HepG2 (cell line): Measurements from ENCODE around the gene ZNF184. TPM values are rescaled to one million over a fixed set of nuclear protein-coding genes. Genes with fewer than 3 reads are reported as not detected.

Experiments
- ATF7-NPFF ChIP-seq: sonication (generic); formaldehyde crosslinking; IDR thresholded peaks from 2 replicates; pipeline ENCODE4 v1.8.1; 2023; ENCODE audit warnings: mild to moderate bottlenecking, low read depth, missing genetic modification reagents, moderate library complexity
- GTF3A ChIP-seq: sonication (generic); formaldehyde crosslinking; conservative IDR thresholded peaks from 2 replicates; pipeline ENCODE4 v1.4.0; 2020; ENCODE audit warnings: mild to moderate bottlenecking, missing genetic modification reagents
- KDM3A ChIP-seq: IDR thresholded peaks from 2 replicates; pipeline ENCODE4 v1.6.1; 2018; ENCODE audit warnings: low read depth, missing compliant biosample characterization
- NCOA2 ChIP-seq: sonication (generic); formaldehyde crosslinking; IDR thresholded peaks from 2 replicates; pipeline ENCODE4 v1.8.0; 2022; ENCODE audit warnings: inconsistent platforms
- NFE2 ChIP-seq: sonication (generic); formaldehyde crosslinking; IDR thresholded peaks from 2 replicates; pipeline ENCODE4 v1.4.0; 2020; ENCODE audit warnings: missing genetic modification reagents
- PAX8 ChIP-seq: sonication (generic); formaldehyde crosslinking; IDR thresholded peaks from 2 replicates; pipeline ENCODE4 v1.8.0; 2022; ENCODE audit warnings: mild to moderate bottlenecking, missing genetic modification reagents, borderline replicate concordance
- POLR2AphosphoS5 ChIP-seq: IDR thresholded peaks from 2 replicates; pipeline ENCODE4 v1.6.1; 2012; ENCODE audit warnings: low read depth, low read length
- SAP130 ChIP-seq: IDR thresholded peaks from 2 replicates; pipeline ENCODE4 v1.6.1; 2016; ENCODE audit warnings: low read depth
- SNAPC4 ChIP-seq: sonication (generic); formaldehyde crosslinking; IDR thresholded peaks from 2 replicates; pipeline ENCODE4 v1.4.0; 2020; ENCODE audit warnings: mild to moderate bottlenecking, missing genetic modification reagents
- SP5 ChIP-seq: IDR thresholded peaks from 2 replicates; pipeline ENCODE4 v1.6.1; 2016; ENCODE audit warnings: low read depth, borderline replicate concordance
- SRF ChIP-seq: IDR thresholded peaks from 2 replicates; pipeline ENCODE4 v1.6.1; 2011; ENCODE audit warnings: mild to moderate bottlenecking, low read depth, low read length, moderate library complexity
- SSRP1 ChIP-seq: IDR thresholded peaks from 2 replicates; pipeline ENCODE4 v1.6.1; 2016; ENCODE audit warnings: control low read depth
- TGIF2 ChIP-seq: IDR thresholded peaks from 2 replicates; pipeline ENCODE4 v1.6.1; 2016; ENCODE audit warnings: control low read depth, missing compliant biosample characterization
- ZFP36L2 ChIP-seq: sonication (generic); formaldehyde crosslinking; IDR thresholded peaks from 2 replicates; pipeline ENCODE4 v1.4.0; 2020; ENCODE audit warnings: missing genetic modification reagents
- ZNF20 ChIP-seq: sonication (generic); formaldehyde crosslinking; IDR thresholded peaks from 2 replicates; pipeline ENCODE4 v1.4.0; 2020; ENCODE audit warnings: mild to moderate bottlenecking, moderate library complexity, missing genetic modification reagents
- ZNF263 ChIP-seq: sonication (generic); formaldehyde crosslinking; IDR thresholded peaks from 2 replicates; pipeline ENCODE4 v1.4.0; 2020; ENCODE audit warnings: missing genetic modification reagents
- ZNF30 ChIP-seq: sonication (generic); formaldehyde crosslinking; IDR thresholded peaks from 2 replicates; pipeline ENCODE4 v1.5.0; 2020; ENCODE audit warnings: mild to moderate bottlenecking, missing genetic modification reagents
- ZNF558 ChIP-seq: sonication (generic); formaldehyde crosslinking; IDR thresholded peaks from 2 replicates; pipeline ENCODE4 v1.9.0; 2022; ENCODE audit warnings: mild to moderate bottlenecking, missing genetic modification reagents, borderline replicate concordance
- ZNF704 ChIP-seq: sonication (generic); formaldehyde crosslinking; IDR thresholded peaks from 2 replicates; pipeline ENCODE4 v1.8.1; 2023; ENCODE audit warnings: mild to moderate bottlenecking, inconsistent platforms, moderate library complexity, missing genetic modification reagents, borderline replicate concordance
- polyA plus RNA-seq, 8 experiments: library from polyadenylated mRNA; depleted of rRNA in 3 of 8; stranded (reverse) in 7 of 8; unstranded in 1 of 8; fragments of >200 nt; fragmentation: Illumina TruSeq in 4 of 8; extraction: Trizol in 4 of 8; gene quantifications; 2 replicates each; pipeline versions ENCODE4 v1.2.1 to v1.2.3, GENCODE V29; 2011 to 2016; ENCODE audit warnings: low read depth in 4 of 8, missing spikeins in 1 of 8, mixed read lengths in 1 of 8; ENCODE audit not compliant: insufficient read depth in 1 of 8
- total RNA-seq, 5 experiments: library from RNA; depleted of rRNA; stranded (reverse); fragments of >200 nt; fragmentation: Illumina TruSeq; extraction: Trizol; gene quantifications; 2 replicates each; pipeline ENCODE4 v1.2.3, GENCODE V29; 2016; ENCODE audit warnings: low read depth in 1 of 5
- TF ChIP-seq, protein P1 (sequence below): sonication (generic); formaldehyde crosslinking; IDR thresholded peaks from 2 replicates; pipeline ENCODE4 v1.4.0; 2020; ENCODE audit warnings: missing genetic modification reagents
- TF ChIP-seq, protein P2 (sequence below): sonication (generic); formaldehyde crosslinking; IDR thresholded peaks from 2 replicates; pipeline ENCODE4 v1.8.0; 2022; ENCODE audit warnings: missing genetic modification reagents, mild to moderate bottlenecking, borderline replicate concordance

The ZNF184 gene
- total and polyA plus RNA-seq, 2 of the 13 experiments (the other 11 are each of a cell fraction or from before 2014, with no cell fraction given): 2.1 to 10.1 TPM

GRCh38 chr6:27502508-27503435, 29.9 kb upstream of the ZNF184 start (continued):
- TF ChIP-seq ZNF20: no peak
- TF ChIP-seq SRF: no peak
- TF ChIP-seq SSRP1 (CRISPR knock-in tag): peak; percentile 51; the same call in 1 of the 2 replicates
- TF ChIP-seq NCOA2 (CRISPR knock-in tag): peak; percentile 40; the same call in 1 of the 2 replicates
- TF ChIP-seq KDM3A (CRISPR knock-in tag): no peak
- peak; percentile 82; the same call in 1 of the 2 replicates for TF ChIP-seq PAX8
- peak; percentile 40; the same call in 1 of the 2 replicates for TF ChIP-seq ZNF263 (CRISPR knock-in tag)
- TF ChIP-seq ZNF30 (CRISPR knock-in tag): no peak
- no peak; the same call in 1 of the 2 replicates for TF ChIP-seq ZNF704
- no peak for TF ChIP-seq POLR2AphosphoS5
- no peak for TF ChIP-seq SP5 (CRISPR knock-in tag)
- TF ChIP-seq ATF7-NPFF: no peak
- peak; percentile 66 for TF ChIP-seq SAP130 (CRISPR knock-in tag)
- 0 out of 2 replicates have a peak, but pooled peaks have one; percentile 52 for TF ChIP-seq TGIF2 (CRISPR knock-in tag)
- TF ChIP-seq NFE2 (CRISPR knock-in tag): peak; percentile 39; the same call in 1 of the 2 replicates
- TF ChIP-seq ZNF558 (CRISPR knock-in tag): no peak
- TF ChIP-seq, protein P1, sequence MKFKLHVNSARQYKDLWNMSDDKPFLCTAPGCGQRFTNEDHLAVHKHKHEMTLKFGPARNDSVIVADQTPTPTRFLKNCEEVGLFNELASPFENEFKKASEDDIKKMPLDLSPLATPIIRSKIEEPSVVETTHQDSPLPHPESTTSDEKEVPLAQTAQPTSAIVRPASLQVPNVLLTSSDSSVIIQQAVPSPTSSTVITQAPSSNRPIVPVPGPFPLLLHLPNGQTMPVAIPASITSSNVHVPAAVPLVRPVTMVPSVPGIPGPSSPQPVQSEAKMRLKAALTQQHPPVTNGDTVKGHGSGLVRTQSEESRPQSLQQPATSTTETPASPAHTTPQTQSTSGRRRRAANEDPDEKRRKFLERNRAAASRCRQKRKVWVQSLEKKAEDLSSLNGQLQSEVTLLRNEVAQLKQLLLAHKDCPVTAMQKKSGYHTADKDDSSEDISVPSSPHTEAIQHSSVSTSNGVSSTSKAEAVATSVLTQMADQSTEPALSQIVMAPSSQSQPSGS (CRISPR knock-in tag): peak; percentile 72
- TF ChIP-seq SNAPC4 (CRISPR knock-in tag): peak; percentile 24; the same call in 1 of the 2 replicates
- TF ChIP-seq ZFP36L2 (CRISPR knock-in tag): no peak
- TF ChIP-seq, protein P2, sequence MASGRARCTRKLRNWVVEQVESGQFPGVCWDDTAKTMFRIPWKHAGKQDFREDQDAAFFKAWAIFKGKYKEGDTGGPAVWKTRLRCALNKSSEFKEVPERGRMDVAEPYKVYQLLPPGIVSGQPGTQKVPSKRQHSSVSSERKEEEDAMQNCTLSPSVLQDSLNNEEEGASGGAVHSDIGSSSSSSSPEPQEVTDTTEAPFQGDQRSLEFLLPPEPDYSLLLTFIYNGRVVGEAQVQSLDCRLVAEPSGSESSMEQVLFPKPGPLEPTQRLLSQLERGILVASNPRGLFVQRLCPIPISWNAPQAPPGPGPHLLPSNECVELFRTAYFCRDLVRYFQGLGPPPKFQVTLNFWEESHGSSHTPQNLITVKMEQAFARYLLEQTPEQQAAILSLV: no peak
- peak; percentile 37; the same call in 1 of the 2 replicates for TF ChIP-seq GTF3A (CRISPR knock-in tag)
